CD14-positive monocyte (primary cell): ENCODE data around the gene NUP214. TPM values are rescaled to one million over a fixed set of nuclear protein-coding genes. Genes with fewer than 3 reads are reported as not detected.

Experiments used
- DNase-seq, 3 donors: peaks; one replicate each; pipeline ENCODE4 v3.0.0-alpha.2; 2011 to 2022
- H2AFZ ChIP-seq: 2 replicates; pipeline ENCODE4 v1.6.0; 2012; ENCODE audit warnings: mild to moderate bottlenecking, low read depth, low read length, inconsistent platforms; ENCODE audit not compliant: insufficient read depth, poor library complexity, severe bottlenecking
- H3K27ac ChIP-seq, 2 donors: 1 replicate in 1 of 2; 2 replicates in 1 of 2; pipeline ENCODE4 v1.5.1; 2012 to 2013; ENCODE audit warnings: low read length in 2 of 2, control low read depth in 1 of 2, inconsistent platforms in 1 of 2, low read depth in 1 of 2, mild to moderate bottlenecking in 1 of 2
- H3K27me3 ChIP-seq, 2 donors: one replicate each; pipeline versions ENCODE4 v1.6.0 to v1.6.1; 2011 to 2013; ENCODE audit warnings: low read length in 2 of 2; ENCODE audit not compliant: control insufficient read depth in 2 of 2, insufficient read depth in 2 of 2
- H3K36me3 ChIP-seq, 2 donors: replicated peaks in 1 of 2; 1 replicate in 1 of 2; 2 replicates in 1 of 2; pipeline versions ENCODE4 v1.5.1 to v1.6.1; 2012 to 2013; ENCODE audit warnings: low read length in 2 of 2, control low read depth in 1 of 2, inconsistent platforms in 1 of 2, mild to moderate bottlenecking in 1 of 2; ENCODE audit not compliant: insufficient read depth in 2 of 2, control insufficient read depth in 1 of 2
- H3K4me1 ChIP-seq, 2 donors: 1 replicate in 1 of 2; 2 replicates in 1 of 2; pipeline versions ENCODE4 v1.5.1 to v1.6.1; 2012 to 2013; ENCODE audit warnings: low read length in 2 of 2, control low read depth in 1 of 2, inconsistent platforms in 1 of 2, mild to moderate bottlenecking in 1 of 2, moderate library complexity in 1 of 2; ENCODE audit not compliant: insufficient read depth in 2 of 2, control insufficient read depth in 1 of 2
- H3K4me2 ChIP-seq: replicated peaks from 2 replicates; pipeline ENCODE3; 2012; ENCODE audit warnings: low read length, moderate library complexity, mild to moderate bottlenecking; ENCODE audit not compliant: poor library complexity, severe bottlenecking; ENCODE audit errors: extremely low read depth
- H3K4me3 ChIP-seq, 3 experiments: fragments of 200-600 bp in 1 of 3; sonication (generic) in 1 of 3; replicated peaks in 1 of 3; 1 replicate in 2 of 3; 2 replicates in 1 of 3; pipeline ENCODE4 v1.5.1; 2011 to 2013; ENCODE audit warnings: low read length in 3 of 3, mild to moderate bottlenecking in 3 of 3, control low read depth in 2 of 3, low read depth in 2 of 3, inconsistent platforms in 1 of 3, moderate library complexity in 1 of 3
- H3K79me2 ChIP-seq: 2 replicates; pipeline ENCODE4 v1.6.0; 2012; ENCODE audit warnings: mild to moderate bottlenecking, control low read depth, inconsistent platforms, low read length, moderate library complexity; ENCODE audit not compliant: insufficient read depth
- H3K9ac ChIP-seq: 2 replicates; pipeline ENCODE4 v1.6.0; 2017; ENCODE audit warnings: low read length, mild to moderate bottlenecking; ENCODE audit not compliant: insufficient read depth, poor library complexity, severe bottlenecking
- H3K9me3 ChIP-seq, 2 donors: replicated peaks in 1 of 2; 1 replicate in 1 of 2; 2 replicates in 1 of 2; pipeline versions ENCODE4 v1.5.1 to v1.6.1; 2012 to 2013; ENCODE audit warnings: low read length in 2 of 2, control low read depth in 1 of 2; ENCODE audit not compliant: control insufficient read depth in 1 of 2, insufficient read depth in 1 of 2
- H4K20me1 ChIP-seq: 2 replicates; pipeline ENCODE4 v1.6.0; 2012; ENCODE audit warnings: mild to moderate bottlenecking, low read length, control low read depth, moderate library complexity; ENCODE audit not compliant: insufficient read depth
- H3K27ac Mint-ChIP-seq, 7 donors: one replicate each; pipeline ENCODE4 v1.8.0; 2020; ENCODE audit warnings: mild to moderate bottlenecking in 7 of 7, mixed read lengths in 7 of 7, moderate library complexity in 6 of 7, inconsistent platforms in 2 of 7
- H3K27me3 Mint-ChIP-seq, 3 donors: one replicate each; pipeline ENCODE4 v1.8.0; 2021 to 2022; ENCODE audit warnings: low read depth in 3 of 3, mild to moderate bottlenecking in 3 of 3, mixed read lengths in 3 of 3, moderate library complexity in 3 of 3, inconsistent platforms in 1 of 3
- H3K36me3 Mint-ChIP-seq, 2 donors: one replicate each; pipeline ENCODE4 v1.8.0; 2020; ENCODE audit warnings: mixed read lengths in 2 of 2, inconsistent platforms in 1 of 2, mild to moderate bottlenecking in 1 of 2
- H3K4me1 Mint-ChIP-seq: one replicate; pipeline ENCODE4 v1.8.0; 2020; ENCODE audit warnings: mild to moderate bottlenecking, mixed read lengths
- H3K4me3 Mint-ChIP-seq, 2 donors: one replicate each; pipeline ENCODE4 v1.8.0; 2020; ENCODE audit warnings: mild to moderate bottlenecking in 2 of 2, mixed read lengths in 2 of 2, moderate library complexity in 1 of 2
- H3K9me3 Mint-ChIP-seq, 7 donors: one replicate each; pipeline ENCODE4 v1.8.0; 2020 to 2022; ENCODE audit warnings: mixed read lengths in 7 of 7, mild to moderate bottlenecking in 6 of 7, moderate library complexity in 6 of 7, inconsistent platforms in 2 of 7
- WGBS: methylation state at CpG from one replicate; pipeline ENCODE4 v1.1.5; 2013; ENCODE audit warnings: missing lambda C conversion rate; ENCODE audit not compliant: insufficient coverage; 5-methylcytosine and 5-hydroxymethylcytosine counted together
- intact Hi-C, 2 donors: fragments of 100-400 bp; cut with micrococcal nuclease; formaldehyde crosslinking; loops; one replicate each; pipeline versions ENCODE4 v1.15.0 to v1.15.1; 2023
- polyA plus RNA-seq, 3 donors: library from polyadenylated mRNA; depleted of rRNA in 1 of 3; unstranded in 2 of 3; stranded (reverse) in 1 of 3; fragments of 300-500 nt in 2 of 3; fragments of >200 nt in 1 of 3; fragmentation: Illumina TruSeq in 2 of 3; gene quantifications; 1 replicate in 2 of 3; 2 replicates in 1 of 3; pipeline ENCODE4 v1.2.3, GENCODE V29; 2012 to 2021
- TF ChIP-seq, protein P1 (sequence below): fragments of 200-600 bp; IDR thresholded peaks from one replicate; pipeline ENCODE4 v1.8.0; 2022; ENCODE audit warnings: antibody characterized with exemption, mild to moderate bottlenecking

The NUP214 gene
- polyA plus RNA-seq, 3 donors, result 94.9 to 329 (median 214) TPM

DNA sequence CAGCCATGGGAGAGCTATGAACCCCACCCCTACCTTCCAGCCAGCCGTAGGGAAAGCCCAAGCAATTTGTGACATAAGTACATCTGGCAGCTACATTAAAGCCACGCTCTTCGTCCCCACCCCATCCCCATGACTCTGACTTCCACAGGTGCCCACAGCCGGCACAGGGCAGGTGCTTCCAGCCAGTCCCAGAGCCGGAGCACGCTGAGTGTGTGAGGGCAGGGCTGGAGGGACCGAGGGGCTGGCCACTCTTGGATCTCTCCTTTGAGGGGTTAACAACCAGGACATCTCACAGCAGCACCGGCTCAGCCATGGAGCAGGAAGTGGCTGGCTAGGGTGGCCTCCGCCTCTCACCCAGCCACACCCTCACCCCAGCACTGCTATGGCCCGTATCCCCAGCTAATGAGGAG lies 153.3 kb downstream of the NUP214 start:
- Histone ChIP-seq H3K4me3 (peak overlapping the region in 2 of 3 experiments; percentile 1 to 94), H3K9me3 (peaks cover 0 to 7% of the 10 kb centered on the region in 2 donors), H3K27me3 (peaks cover 7 to 30% of the 10 kb centered on the region in 2 donors), H2AFZ (peak overlapping the region; percentile 82), H3K79me2 (peaks cover 39% of the 10 kb centered on the region), H3K36me3 (no peaks in the 10 kb centered on the region), H3K27ac (peak overlapping the region; percentile 76 to 77), H3K4me1 (peaks cover 37 to 45% of the 10 kb centered on the region in 2 donors), H3K4me2 (peak overlapping the region; percentile 98), H4K20me1 (peaks cover 22% of the 10 kb centered on the region), H3K9ac (peak overlapping the region; percentile 10)
- Mint-ChIP-seq H3K4me1 (peaks cover 45% of the 10 kb centered on the region), H3K4me3 (peak overlapping the region; percentile 81 to 82), H3K9me3 (peaks cover 0 to 8% (median 2%) of the 10 kb centered on the region in 7 donors), H3K27ac (peak overlapping the region; percentile 77 to 93 (median 89)), H3K27me3 (peaks cover 26 to 33% (median 32%) of the 10 kb centered on the region in 3 donors), H3K36me3 (peaks cover 0 to 11% of the 10 kb centered on the region in 2 donors)
- intact Hi-C loops, result loop anchor here (5.0 to 10.0 kb wide), 4 partner anchors 41 to 1076 kb away; partner anchors contain the start of genes PRRC2B (in 1 of the 2) and SETX (in 1 of the 2)
- DNase-seq, result no peak
- WGBS, result 46% methylated on average over 6 of the region's 10 CpGs
- TF ChIP-seq, protein P1, sequence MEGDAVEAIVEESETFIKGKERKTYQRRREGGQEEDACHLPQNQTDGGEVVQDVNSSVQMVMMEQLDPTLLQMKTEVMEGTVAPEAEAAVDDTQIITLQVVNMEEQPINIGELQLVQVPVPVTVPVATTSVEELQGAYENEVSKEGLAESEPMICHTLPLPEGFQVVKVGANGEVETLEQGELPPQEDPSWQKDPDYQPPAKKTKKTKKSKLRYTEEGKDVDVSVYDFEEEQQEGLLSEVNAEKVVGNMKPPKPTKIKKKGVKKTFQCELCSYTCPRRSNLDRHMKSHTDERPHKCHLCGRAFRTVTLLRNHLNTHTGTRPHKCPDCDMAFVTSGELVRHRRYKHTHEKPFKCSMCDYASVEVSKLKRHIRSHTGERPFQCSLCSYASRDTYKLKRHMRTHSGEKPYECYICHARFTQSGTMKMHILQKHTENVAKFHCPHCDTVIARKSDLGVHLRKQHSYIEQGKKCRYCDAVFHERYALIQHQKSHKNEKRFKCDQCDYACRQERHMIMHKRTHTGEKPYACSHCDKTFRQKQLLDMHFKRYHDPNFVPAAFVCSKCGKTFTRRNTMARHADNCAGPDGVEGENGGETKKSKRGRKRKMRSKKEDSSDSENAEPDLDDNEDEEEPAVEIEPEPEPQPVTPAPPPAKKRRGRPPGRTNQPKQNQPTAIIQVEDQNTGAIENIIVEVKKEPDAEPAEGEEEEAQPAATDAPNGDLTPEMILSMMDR, result no peak

DNA sequence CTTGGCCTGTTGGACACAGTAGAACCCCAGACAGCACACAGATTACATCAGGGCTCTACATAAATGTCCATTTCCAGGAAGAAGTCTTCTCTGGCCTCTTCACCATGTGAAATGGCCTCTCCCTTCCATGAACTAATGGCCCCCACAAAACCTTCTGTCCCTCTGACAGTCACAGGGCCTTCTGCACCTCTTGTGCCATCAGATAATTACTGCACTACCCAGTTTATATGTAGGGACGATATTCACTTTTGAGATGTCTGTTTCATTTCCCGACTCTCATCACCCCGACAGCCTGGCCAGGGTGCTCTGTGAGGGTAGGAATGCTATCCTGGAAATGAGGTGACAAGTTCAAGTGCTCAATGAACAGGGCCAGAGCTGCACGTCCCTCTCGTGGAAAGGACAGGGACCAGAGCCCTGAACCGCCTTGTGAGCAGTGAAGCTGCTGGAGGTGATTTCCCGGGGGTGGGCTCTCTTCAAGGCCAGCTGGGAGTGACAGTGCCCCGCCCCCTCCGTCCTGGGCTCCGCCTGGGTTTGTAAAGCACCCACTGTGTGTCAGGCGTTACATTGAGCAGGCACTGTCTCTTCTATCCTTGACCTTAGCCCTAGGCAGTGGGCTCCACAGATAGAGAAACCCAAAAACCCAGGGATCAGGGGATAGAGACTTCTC lies 153.9 kb downstream of the NUP214 start:
- H3K27me3 ChIP-seq, result peaks cover 7 to 35% of the 10 kb centered on the region in 2 donors
- no peaks in the 10 kb centered on the region for H3K36me3 ChIP-seq
- TF ChIP-seq, protein P1, result no peak
- H3K4me3 ChIP-seq, result peak overlapping the region in 1 of 3 experiments; percentile 94
- H3K4me2 ChIP-seq, result peak overlapping the region; percentile 98
- intact Hi-C loops, result loop anchor here (5.0 to 10.0 kb wide), 4 partner anchors 42 to 1075 kb away; partner anchors contain the start of genes PRRC2B (in 1 of the 2) and SETX (in 1 of the 2)
- DNase-seq, result no peak
- Mint-ChIP-seq H3K4me1 (peaks cover 39% of the 10 kb centered on the region), H3K27ac (peak overlapping the region; percentile 38 to 92 (median 77)), H3K4me3 (peak overlapping the region; percentile 81 to 82), H3K9me3 (peaks cover 0 to 8% (median 2%) of the 10 kb centered on the region in 7 donors), H3K27me3 (peaks cover 32 to 36% (median 36%) of the 10 kb centered on the region in 3 donors), H3K36me3 (peaks cover 0 to 11% of the 10 kb centered on the region in 2 donors)
- H3K9ac ChIP-seq, result peak overlapping the region; percentile 10
- H2AFZ ChIP-seq, result peak overlapping the region; percentile 82
- peaks cover 0 to 7% of the 10 kb centered on the region in 2 donors for H3K9me3 ChIP-seq
- peak overlapping the region; percentile 76 to 77 for H3K27ac ChIP-seq
- H4K20me1 ChIP-seq, result peaks cover 16% of the 10 kb centered on the region
- H3K79me2 ChIP-seq, result peaks cover 33% of the 10 kb centered on the region
- peaks cover 32 to 39% of the 10 kb centered on the region in 2 donors for H3K4me1 ChIP-seq
- 88% methylated on average over 8 of the region's 11 CpGs for WGBS
